GM21381 (cell line): Measurements from ENCODE around the gene PTPN12.
A peak's percentile ranks its signal among the peaks of the same experiment; 100 is the strongest.
"Not testable (repeated sequence)": the region's sequence is repeated elsewhere in the genome, so short reads cannot be mapped to it uniquely, and the experiment has no call there.

Experiments used
- ATAC-seq: cut with Tn5 transposase; IDR thresholded peaks from one replicate; pipeline ENCODE4 v1.9.1; 2021; ENCODE audit warnings: mild to moderate bottlenecking, moderate library complexity; ENCODE audit not compliant: unreplicated experiment

PTPN12 gene

GRCh38 chr7:77537778-77538280 is 734 bp downstream of the PTPN12 start:
- ATAC-seq = peak; percentile 1

GRCh38 chr7:77538281-77539212 is 1.5 kb downstream of the PTPN12 start:
- ATAC-seq = no peak

- ATAC-seq = no peak
These were observed 3.3 kb downstream of the PTPN12 start for GRCh38 chr7:77540402-77540822.

- not testable (repeated sequence) for ATAC-seq
These were observed 3.9 kb downstream of the PTPN12 start for GRCh38 chr7:77540993-77541392.

- ATAC-seq = no peak
These were observed 5.3 kb downstream of the PTPN12 start for GRCh38 chr7:77542409-77542808.

- ATAC-seq = no peak
These were observed 5.8 kb downstream of the PTPN12 start for GRCh38 chr7:77542895-77543294.

- ATAC-seq = no peak
These were observed 6.8 kb downstream of the PTPN12 start for GRCh38 chr7:77543910-77544309.

GRCh38 chr7:77544518-77544917 is 7.4 kb downstream of the PTPN12 start:
- ATAC-seq = no peak

- no peak for ATAC-seq
These were observed 11.1 kb downstream of the PTPN12 start for GRCh38 chr7:77548206-77548605.

GRCh38 chr7:77549106-77549870 is 12.2 kb downstream of the PTPN12 start:
- no peak for ATAC-seq

- ATAC-seq = no peak
These were observed 13.5 kb downstream of the PTPN12 start for GRCh38 chr7:77550586-77550985.

- no peak for ATAC-seq
These were observed 16.0 kb downstream of the PTPN12 start for GRCh38 chr7:77553123-77553522.

- ATAC-seq = no peak
These were observed 21.3 kb downstream of the PTPN12 start for GRCh38 chr7:77558284-77558967.

- ATAC-seq = peak; percentile 77
These were observed 24.3 kb downstream of the PTPN12 start for GRCh38 chr7:77561352-77561751.

GRCh38 chr7:77563275-77563674 is 26.2 kb downstream of the PTPN12 start:
- ATAC-seq = no peak

- no peak for ATAC-seq
These were observed 28.8 kb downstream of the PTPN12 start for GRCh38 chr7:77565917-77566316.

GRCh38 chr7:77566421-77566820 is 29.3 kb downstream of the PTPN12 start:
- no peak for ATAC-seq

GRCh38 chr7:77569514-77570232 is 32.6 kb downstream of the PTPN12 start:
- no peak for ATAC-seq

- ATAC-seq = no peak
These were observed 33.4 kb downstream of the PTPN12 start for GRCh38 chr7:77570330-77571011.

- no peak for ATAC-seq
These were observed 34.7 kb downstream of the PTPN12 start for GRCh38 chr7:77571801-77572200.
